ENCODE data around the gene C9orf72.

The C9orf72 gene

GRCh38 chr9:27523141-27523540, 50.1 kb downstream of the C9orf72 start:
- ATAC-seq = no peak
- TF ChIP-seq CSDC2 (CRISPR knock-in tag; IDR thresholded peaks at IDR 0.05) (no peak), BACH2 (CRISPR knock-in tag; IDR thresholded peaks at IDR 0.05; ENCODE audit: borderline replicate concordance) (no peak), ZFP30 (CRISPR knock-in tag; IDR thresholded peaks at IDR 0.05) (no peak), ZNF8 (CRISPR knock-in tag; IDR thresholded peaks at IDR 0.05) (no peak), GLIS3 (CRISPR knock-in tag; IDR thresholded peaks at IDR 0.05) (no peak), TCF4 (CRISPR knock-in tag; IDR thresholded peaks at IDR 0.05; ENCODE audit: borderline replicate concordance) (no peak), ZNF70 (CRISPR knock-in tag; IDR thresholded peaks at IDR 0.05) (no peak), ZC3H10 (CRISPR knock-in tag; IDR thresholded peaks at IDR 0.05) (no peak), ZFP3 (CRISPR knock-in tag; IDR thresholded peaks at IDR 0.05) (no peak), TOX (CRISPR knock-in tag; IDR thresholded peaks at IDR 0.05; ENCODE audit: borderline replicate concordance) (no peak)

- ATAC-seq = no peak
- no peak for TF ChIP-seq POU6F1 (CRISPR knock-in tag; IDR thresholded peaks at IDR 0.05; ENCODE audit: borderline replicate concordance, low read depth)
- no peak for TF ChIP-seq CREB5 (CRISPR knock-in tag; IDR thresholded peaks at IDR 0.05; ENCODE audit: low read depth)
- TF ChIP-seq ESRRG (CRISPR knock-in tag; IDR thresholded peaks at IDR 0.05) = no peak
- no peak for TF ChIP-seq GLIS3 (CRISPR knock-in tag; IDR thresholded peaks at IDR 0.05)
- no peak for TF ChIP-seq RARB (CRISPR knock-in tag; IDR thresholded peaks at IDR 0.05)
- TF ChIP-seq PATZ1 (CRISPR knock-in tag; IDR thresholded peaks at IDR 0.05; ENCODE audit: borderline replicate concordance) = no peak
- TF ChIP-seq CSRNP3 (CRISPR knock-in tag; IDR thresholded peaks at IDR 0.05) = no peak
These were observed 52.3 kb downstream of the C9orf72 start for GRCh38 chr9:27520986-27521385.

- TF ChIP-seq ISL1 (CRISPR knock-in tag; IDR thresholded peaks at IDR 0.05) = peak; percentile 28; the same call in 1 of the 2 replicates
- TF ChIP-seq TCF4 (CRISPR knock-in tag; IDR thresholded peaks at IDR 0.05; ENCODE audit: borderline replicate concordance) = no peak
- no peak for TF ChIP-seq GLIS3 (CRISPR knock-in tag; IDR thresholded peaks at IDR 0.05)
- peak; percentile 85 for ATAC-seq
These were observed 53.5 kb downstream of the C9orf72 start for GRCh38 chr9:27519466-27520465.

- no peak for ATAC-seq
- TF ChIP-seq GLIS3 (CRISPR knock-in tag; IDR thresholded peaks at IDR 0.05) (no peak), PATZ1 (CRISPR knock-in tag; IDR thresholded peaks at IDR 0.05; ENCODE audit: borderline replicate concordance) (no peak), TOX (CRISPR knock-in tag; IDR thresholded peaks at IDR 0.05; ENCODE audit: borderline replicate concordance) (no peak), RARB (CRISPR knock-in tag; IDR thresholded peaks at IDR 0.05) (no peak), ZC3H10 (CRISPR knock-in tag; IDR thresholded peaks at IDR 0.05) (no peak), CSDC2 (CRISPR knock-in tag; IDR thresholded peaks at IDR 0.05) (no peak), TSHZ2 (CRISPR knock-in tag; IDR thresholded peaks at IDR 0.05) (no peak), POU6F1 (CRISPR knock-in tag; IDR thresholded peaks at IDR 0.05; ENCODE audit: borderline replicate concordance, low read depth) (no peak), ARNTL (CRISPR knock-in tag; IDR thresholded peaks at IDR 0.05; ENCODE audit: borderline replicate concordance, low read depth) (no peak), PPARA (CRISPR knock-in tag; IDR thresholded peaks at IDR 0.05; ENCODE audit: borderline replicate concordance) (no peak), ZNF565 (CRISPR knock-in tag; conservative IDR thresholded peaks at IDR 0.05; ENCODE audit: low read depth) (no peak), BACH2 (CRISPR knock-in tag; IDR thresholded peaks at IDR 0.05; ENCODE audit: borderline replicate concordance) (no peak), ZFP30 (CRISPR knock-in tag; IDR thresholded peaks at IDR 0.05) (no peak), ZFP3 (CRISPR knock-in tag; IDR thresholded peaks at IDR 0.05) (no peak), ZNF70 (CRISPR knock-in tag; IDR thresholded peaks at IDR 0.05) (no peak)
These were observed 54.5 kb downstream of the C9orf72 start for GRCh38 chr9:27518809-27519208.
